Fibroblast of mammary gland (primary cell): ENCODE results near the gene RAD23B.
A peak's percentile ranks its signal among the peaks of the same experiment; 100 is the strongest.

ENCODE experiments used
- DNase-seq: peaks from one replicate; pipeline ENCODE4 v3.0.0-alpha.2; 2010; ENCODE audit warnings: low read depth
- H3K4me3 ChIP-seq: 2 replicates; pipeline ENCODE4 v1.5.1; 2011; ENCODE audit warnings: low read depth, mild to moderate bottlenecking, low read length, moderate library complexity; ENCODE audit not compliant: control insufficient read depth
- CTCF ChIP-seq: conservative IDR thresholded peaks from 2 replicates; pipeline ENCODE4 v1.5.1; 2011; ENCODE audit warnings: low read depth, low read length, inconsistent platforms; ENCODE audit not compliant: control insufficient read depth, insufficient read depth

RAD23B gene

GRCh38 chr9:107269254-107269653 lies 13.8 kb upstream of the RAD23B start:
- no peak for DNase-seq
- TF ChIP-seq CTCF: no peak
- H3K4me3 ChIP-seq: no peak overlapping the region

- DNase-seq: peak; percentile 68
- no peak overlapping the region for H3K4me3 ChIP-seq
- no peak for TF ChIP-seq CTCF
Observed at GRCh38 chr9:107269681-107270080, 13.4 kb upstream of the RAD23B start.

GRCh38 chr9:107270082-107270481 lies 13.0 kb upstream of the RAD23B start:
- H3K4me3 ChIP-seq: no peak overlapping the region
- no peak for DNase-seq
- no peak for TF ChIP-seq CTCF

GRCh38 chr9:107270580-107270979 lies 12.5 kb upstream of the RAD23B start:
- no peak for TF ChIP-seq CTCF
- no peak for DNase-seq

GRCh38 chr9:107273634-107274033 lies 9.4 kb upstream of the RAD23B start:
- H3K4me3 ChIP-seq: no peak overlapping the region
- DNase-seq: no peak
- no peak for TF ChIP-seq CTCF

More at GRCh38 chr9:107270580-107270979, 12.5 kb upstream of the RAD23B start:
- no peak overlapping the region for H3K4me3 ChIP-seq

GRCh38 chr9:107274096-107274495 lies 9.0 kb upstream of the RAD23B start:
- TF ChIP-seq CTCF: peak; percentile 27
- no peak for DNase-seq
- no peak overlapping the region for H3K4me3 ChIP-seq

- H3K4me3 ChIP-seq: no peak overlapping the region
- DNase-seq: peak; percentile 100
- no peak for TF ChIP-seq CTCF
Observed at GRCh38 chr9:107274953-107275422, 8.1 kb upstream of the RAD23B start.
